Prostate gland (tissue), 2 donors: ENCODE measurements around the gene CYFIP1.

ENCODE experiments used
- CTCF ChIP-seq, 4 experiments: fragments of 200-600 bp in 2 of 4; fragments of 450-650 bp in 2 of 4; sonication (generic) in 2 of 4; IDR thresholded peaks; 1 replicate in 3 of 4; 2 replicates in 1 of 4; pipeline ENCODE4 v1.5.1; 2016 to 2019; ENCODE audit warnings: antibody characterized with exemption in 4 of 4, mild to moderate bottlenecking in 2 of 4, moderate library complexity in 2 of 4
- POLR2A ChIP-seq: fragments of 450-650 bp; IDR thresholded peaks from one replicate; pipeline ENCODE4 v1.6.1; 2016; ENCODE audit warnings: antibody characterized with exemption, mild to moderate bottlenecking
- POLR2AphosphoS5 ChIP-seq: sonication (generic); formaldehyde crosslinking; IDR thresholded peaks from one replicate; pipeline ENCODE4 v1.6.1; 2017; ENCODE audit warnings: antibody characterized with exemption

GRCh38 chr15:22966321-22967083, 13.7 kb downstream of the CYFIP1 start:
- TF ChIP-seq CTCF (IDR thresholded peaks at IDR 0.05) (no peak), POLR2A (no peak), POLR2AphosphoS5 (no peak)
